Liver (tissue), 9 donors: ENCODE data around the gene CFAP90. TPM values are rescaled to one million over a fixed set of nuclear protein-coding genes. Genes with fewer than 3 reads are reported as not detected.

Source experiments
- DNase-seq: peaks from one replicate; pipeline ENCODE4 v3.0.0-alpha.2; 2017; ENCODE audit warnings: low spot score
- H3K27ac ChIP-seq, 2 donors: one replicate each; pipeline ENCODE4 v1.7.0; 2013; ENCODE audit warnings: inconsistent platforms in 2 of 2, low read length in 2 of 2, control low read depth in 1 of 2, low read depth in 1 of 2, mild to moderate bottlenecking in 1 of 2
- H3K27me3 ChIP-seq, 4 donors: one replicate each; pipeline versions ENCODE4 v1.6.1 to v1.7.0; 2013; ENCODE audit warnings: low read length in 3 of 4, inconsistent platforms in 1 of 4, mild to moderate bottlenecking in 1 of 4, moderate library complexity in 1 of 4; ENCODE audit not compliant: control insufficient read depth in 4 of 4, insufficient read depth in 4 of 4
- H3K36me3 ChIP-seq, 4 donors: one replicate each; pipeline versions ENCODE4 v1.6.1 to v1.7.0; 2013; ENCODE audit warnings: low read length in 3 of 4, mild to moderate bottlenecking in 3 of 4, low read depth in 1 of 4, moderate library complexity in 1 of 4; ENCODE audit not compliant: control insufficient read depth in 4 of 4, insufficient read depth in 3 of 4
- H3K4me1 ChIP-seq, 4 donors: one replicate each; pipeline versions ENCODE4 v1.6.1 to v1.7.0; 2013; ENCODE audit warnings: low read length in 3 of 4, mild to moderate bottlenecking in 3 of 4, moderate library complexity in 1 of 4; ENCODE audit not compliant: control insufficient read depth in 4 of 4, insufficient read depth in 4 of 4
- H3K4me3 ChIP-seq, 3 donors: one replicate each; pipeline versions ENCODE4 v1.6.1 to v1.7.0; 2013; ENCODE audit warnings: low read length in 3 of 3, control low read depth in 1 of 3, low read depth in 1 of 3, mild to moderate bottlenecking in 1 of 3
- H3K9ac ChIP-seq, 2 donors: one replicate each; pipeline ENCODE4 v1.7.0; 2013; ENCODE audit warnings: low read length in 2 of 2, mild to moderate bottlenecking in 2 of 2, moderate library complexity in 2 of 2, control low read depth in 1 of 2, low read depth in 1 of 2
- H3K9me3 ChIP-seq, 4 donors: one replicate each; pipeline versions ENCODE4 v1.6.1 to v1.7.0; 2013; ENCODE audit warnings: low read length in 3 of 4; ENCODE audit not compliant: control insufficient read depth in 4 of 4
- EGR1 ChIP-seq, 2 donors: IDR thresholded peaks; 2 replicates each; pipeline ENCODE4 v1.6.1; 2016 to 2018; ENCODE audit warnings: antibody characterized with exemption in 2 of 2, low read depth in 2 of 2
- FOXA1 ChIP-seq: IDR thresholded peaks from 2 replicates; pipeline ENCODE4 v1.6.1; 2016; ENCODE audit warnings: antibody characterized with exemption
- FOXA2 ChIP-seq: IDR thresholded peaks from 2 replicates; pipeline ENCODE4 v1.6.1; 2016; ENCODE audit warnings: antibody characterized with exemption
- GABPA ChIP-seq, 2 donors: IDR thresholded peaks in 1 of 2; conservative IDR thresholded peaks in 1 of 2; 2 replicates each; pipeline ENCODE4 v1.6.1; 2016; ENCODE audit warnings: antibody characterized with exemption in 2 of 2, mild to moderate bottlenecking in 1 of 2, moderate library complexity in 1 of 2
- HNF4A ChIP-seq, 2 donors: conservative IDR thresholded peaks; 2 replicates each; pipeline ENCODE4 v1.6.1; 2016; ENCODE audit warnings: antibody characterized with exemption in 2 of 2, mild to moderate bottlenecking in 2 of 2
- HNF4G ChIP-seq: IDR thresholded peaks from 2 replicates; pipeline ENCODE4 v1.6.1; 2016; ENCODE audit warnings: antibody characterized with exemption
- JUND ChIP-seq, 2 donors: IDR thresholded peaks; 2 replicates each; pipeline ENCODE4 v1.6.1; 2016; ENCODE audit warnings: antibody characterized with exemption in 2 of 2
- NR2F2 ChIP-seq: IDR thresholded peaks from 2 replicates; pipeline ENCODE4 v1.6.1; 2016; ENCODE audit warnings: antibody characterized with exemption
- RAD21 ChIP-seq, 2 donors: IDR thresholded peaks; 2 replicates each; pipeline ENCODE4 v1.6.1; 2016; ENCODE audit warnings: antibody characterized with exemption in 2 of 2, mild to moderate bottlenecking in 2 of 2
- RXRA ChIP-seq, 2 donors: IDR thresholded peaks; 2 replicates each; pipeline ENCODE4 v1.6.1; 2017 to 2018; ENCODE audit warnings: antibody characterized with exemption in 2 of 2, mild to moderate bottlenecking in 1 of 2
- SP1 ChIP-seq: IDR thresholded peaks from 2 replicates; pipeline ENCODE4 v1.6.1; 2018; ENCODE audit warnings: antibody characterized with exemption, mild to moderate bottlenecking
- TAF1 ChIP-seq: conservative IDR thresholded peaks from 2 replicates; pipeline ENCODE4 v1.6.1; 2016; ENCODE audit warnings: antibody characterized with exemption, mild to moderate bottlenecking
- YY1 ChIP-seq: IDR thresholded peaks from 2 replicates; pipeline ENCODE4 v1.6.1; 2016; ENCODE audit warnings: antibody characterized with exemption, mild to moderate bottlenecking
- WGBS: extraction: QIAGEN DNeasy Blood & Tissue Kit; methylation state at CpG from one replicate; pipeline ENCODE4 v1.1.7; 2013; 5-methylcytosine and 5-hydroxymethylcytosine counted together
- polyA plus RNA-seq, 2 donors: library from polyadenylated mRNA; stranded (reverse) in 1 of 2; unstranded in 1 of 2; fragments of 200-250 nt in 1 of 2; fragments of >200 nt in 1 of 2; fragmentation: Nextera tagmentation in 1 of 2; extraction: Ambion mirVana in 1 of 2; gene quantifications; one replicate each; pipeline versions ENCODE4 v1.2.1 to v1.2.3, GENCODE V29; 2013 to 2015
- total RNA-seq, 2 donors: library from RNA; depleted of rRNA; stranded (reverse); fragments of >200 nt; gene quantifications; one replicate each; pipeline ENCODE4 v1.2.3, GENCODE V29; 2014
- TF ChIP-seq, protein P1 (sequence below): IDR thresholded peaks from 2 replicates; pipeline ENCODE4 v1.6.1; 2016; ENCODE audit warnings: antibody characterized with exemption
- TF ChIP-seq, protein P2 (sequence below): IDR thresholded peaks from 2 replicates; pipeline ENCODE4 v1.6.1; 2016; ENCODE audit warnings: antibody characterized with exemption, mild to moderate bottlenecking
- TF ChIP-seq, protein P3 (sequence below): fragments of 150-350 bp; IDR thresholded peaks from 2 replicates; pipeline ENCODE4 v1.5.1; 2017; ENCODE audit warnings: improper control_type of control experiment, low read depth, low read length; ENCODE audit not compliant: missing input control
- TF ChIP-seq, protein P4 (sequence below): IDR thresholded peaks from 2 replicates; pipeline ENCODE4 v1.6.1; 2016; ENCODE audit warnings: antibody characterized with exemption
- TF ChIP-seq, protein P5 (sequence below): IDR thresholded peaks from 2 replicates; pipeline ENCODE4 v1.6.1; 2016; ENCODE audit warnings: antibody characterized with exemption
- donor health status: healthy.
- donor health status: healthy.
- donor health status: healthy.
- donor health status: healthy.
- donor health status: healthy.

Gene CFAP90
- total and polyA plus RNA-seq, 4 donors, result 0.42 to 1.0 (median 0.59) TPM

DNA sequence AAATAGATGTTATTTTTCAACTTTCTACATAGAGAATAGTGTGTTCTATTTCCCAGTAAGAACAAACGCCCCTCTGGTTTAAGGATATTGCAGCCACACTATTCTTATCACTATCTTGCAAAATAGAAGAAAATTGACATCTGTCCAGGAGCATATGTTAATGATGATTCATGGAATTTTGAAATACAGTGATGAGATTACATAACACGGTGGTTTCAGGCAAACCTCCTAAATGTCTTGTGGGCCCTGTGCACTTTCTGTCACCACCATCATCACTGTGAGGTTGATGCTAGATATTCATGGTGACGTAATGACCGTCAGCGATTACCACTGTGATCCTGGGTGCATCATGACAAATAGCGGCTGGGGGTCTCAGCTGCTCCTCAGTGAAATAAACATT lies 48.1 kb downstream of the CFAP90 start:
- no peak for TF ChIP-seq YY1
- no peak for TF ChIP-seq SP1
- no peak for TF ChIP-seq TAF1
- TF ChIP-seq, protein P1, sequence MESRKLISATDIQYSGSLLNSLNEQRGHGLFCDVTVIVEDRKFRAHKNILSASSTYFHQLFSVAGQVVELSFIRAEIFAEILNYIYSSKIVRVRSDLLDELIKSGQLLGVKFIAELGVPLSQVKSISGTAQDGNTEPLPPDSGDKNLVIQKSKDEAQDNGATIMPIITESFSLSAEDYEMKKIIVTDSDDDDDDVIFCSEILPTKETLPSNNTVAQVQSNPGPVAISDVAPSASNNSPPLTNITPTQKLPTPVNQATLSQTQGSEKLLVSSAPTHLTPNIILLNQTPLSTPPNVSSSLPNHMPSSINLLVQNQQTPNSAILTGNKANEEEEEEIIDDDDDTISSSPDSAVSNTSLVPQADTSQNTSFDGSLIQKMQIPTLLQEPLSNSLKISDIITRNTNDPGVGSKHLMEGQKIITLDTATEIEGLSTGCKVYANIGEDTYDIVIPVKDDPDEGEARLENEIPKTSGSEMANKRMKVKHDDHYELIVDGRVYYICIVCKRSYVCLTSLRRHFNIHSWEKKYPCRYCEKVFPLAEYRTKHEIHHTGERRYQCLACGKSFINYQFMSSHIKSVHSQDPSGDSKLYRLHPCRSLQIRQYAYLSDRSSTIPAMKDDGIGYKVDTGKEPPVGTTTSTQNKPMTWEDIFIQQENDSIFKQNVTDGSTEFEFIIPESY, result no peak
- no peak for TF ChIP-seq RXRA (IDR thresholded peaks at IDR 0.05)
- no peak for TF ChIP-seq JUND (IDR thresholded peaks at IDR 0.05)
- TF ChIP-seq, protein P2, sequence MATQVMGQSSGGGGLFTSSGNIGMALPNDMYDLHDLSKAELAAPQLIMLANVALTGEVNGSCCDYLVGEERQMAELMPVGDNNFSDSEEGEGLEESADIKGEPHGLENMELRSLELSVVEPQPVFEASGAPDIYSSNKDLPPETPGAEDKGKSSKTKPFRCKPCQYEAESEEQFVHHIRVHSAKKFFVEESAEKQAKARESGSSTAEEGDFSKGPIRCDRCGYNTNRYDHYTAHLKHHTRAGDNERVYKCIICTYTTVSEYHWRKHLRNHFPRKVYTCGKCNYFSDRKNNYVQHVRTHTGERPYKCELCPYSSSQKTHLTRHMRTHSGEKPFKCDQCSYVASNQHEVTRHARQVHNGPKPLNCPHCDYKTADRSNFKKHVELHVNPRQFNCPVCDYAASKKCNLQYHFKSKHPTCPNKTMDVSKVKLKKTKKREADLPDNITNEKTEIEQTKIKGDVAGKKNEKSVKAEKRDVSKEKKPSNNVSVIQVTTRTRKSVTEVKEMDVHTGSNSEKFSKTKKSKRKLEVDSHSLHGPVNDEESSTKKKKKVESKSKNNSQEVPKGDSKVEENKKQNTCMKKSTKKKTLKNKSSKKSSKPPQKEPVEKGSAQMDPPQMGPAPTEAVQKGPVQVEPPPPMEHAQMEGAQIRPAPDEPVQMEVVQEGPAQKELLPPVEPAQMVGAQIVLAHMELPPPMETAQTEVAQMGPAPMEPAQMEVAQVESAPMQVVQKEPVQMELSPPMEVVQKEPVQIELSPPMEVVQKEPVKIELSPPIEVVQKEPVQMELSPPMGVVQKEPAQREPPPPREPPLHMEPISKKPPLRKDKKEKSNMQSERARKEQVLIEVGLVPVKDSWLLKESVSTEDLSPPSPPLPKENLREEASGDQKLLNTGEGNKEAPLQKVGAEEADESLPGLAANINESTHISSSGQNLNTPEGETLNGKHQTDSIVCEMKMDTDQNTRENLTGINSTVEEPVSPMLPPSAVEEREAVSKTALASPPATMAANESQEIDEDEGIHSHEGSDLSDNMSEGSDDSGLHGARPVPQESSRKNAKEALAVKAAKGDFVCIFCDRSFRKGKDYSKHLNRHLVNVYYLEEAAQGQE, result no peak
- no peak for TF ChIP-seq GABPA (IDR thresholded peaks at IDR 0.05 in 1 of 2, conservative IDR thresholded peaks at IDR 0.05 in 1 of 2)
- no peak for TF ChIP-seq HNF4G
- TF ChIP-seq NR2F2, result no peak
- TF ChIP-seq FOXA2, result no peak
- TF ChIP-seq EGR1 (IDR thresholded peaks at IDR 0.05; ENCODE audit: low read depth in 2 of 2), result no peak
- TF ChIP-seq HNF4A (conservative IDR thresholded peaks at IDR 0.05), result no peak
- TF ChIP-seq, protein P3, sequence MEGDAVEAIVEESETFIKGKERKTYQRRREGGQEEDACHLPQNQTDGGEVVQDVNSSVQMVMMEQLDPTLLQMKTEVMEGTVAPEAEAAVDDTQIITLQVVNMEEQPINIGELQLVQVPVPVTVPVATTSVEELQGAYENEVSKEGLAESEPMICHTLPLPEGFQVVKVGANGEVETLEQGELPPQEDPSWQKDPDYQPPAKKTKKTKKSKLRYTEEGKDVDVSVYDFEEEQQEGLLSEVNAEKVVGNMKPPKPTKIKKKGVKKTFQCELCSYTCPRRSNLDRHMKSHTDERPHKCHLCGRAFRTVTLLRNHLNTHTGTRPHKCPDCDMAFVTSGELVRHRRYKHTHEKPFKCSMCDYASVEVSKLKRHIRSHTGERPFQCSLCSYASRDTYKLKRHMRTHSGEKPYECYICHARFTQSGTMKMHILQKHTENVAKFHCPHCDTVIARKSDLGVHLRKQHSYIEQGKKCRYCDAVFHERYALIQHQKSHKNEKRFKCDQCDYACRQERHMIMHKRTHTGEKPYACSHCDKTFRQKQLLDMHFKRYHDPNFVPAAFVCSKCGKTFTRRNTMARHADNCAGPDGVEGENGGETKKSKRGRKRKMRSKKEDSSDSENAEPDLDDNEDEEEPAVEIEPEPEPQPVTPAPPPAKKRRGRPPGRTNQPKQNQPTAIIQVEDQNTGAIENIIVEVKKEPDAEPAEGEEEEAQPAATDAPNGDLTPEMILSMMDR, result no peak
- TF ChIP-seq, protein P4, sequence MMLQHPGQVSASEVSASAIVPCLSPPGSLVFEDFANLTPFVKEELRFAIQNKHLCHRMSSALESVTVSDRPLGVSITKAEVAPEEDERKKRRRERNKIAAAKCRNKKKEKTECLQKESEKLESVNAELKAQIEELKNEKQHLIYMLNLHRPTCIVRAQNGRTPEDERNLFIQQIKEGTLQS, result no peak
- TF ChIP-seq, protein P5, sequence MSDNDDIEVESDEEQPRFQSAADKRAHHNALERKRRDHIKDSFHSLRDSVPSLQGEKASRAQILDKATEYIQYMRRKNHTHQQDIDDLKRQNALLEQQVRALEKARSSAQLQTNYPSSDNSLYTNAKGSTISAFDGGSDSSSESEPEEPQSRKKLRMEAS, result no peak
- no peak for TF ChIP-seq FOXA1
- TF ChIP-seq RAD21 (IDR thresholded peaks at IDR 0.05), result no peak
- no peak overlapping the region for H3K9ac ChIP-seq
- no peaks in the 10 kb centered on the region for H3K36me3 ChIP-seq
- H3K4me1 ChIP-seq, result no peaks in the 10 kb centered on the region
- DNase-seq, result no peak
- H3K9me3 ChIP-seq, result no peaks in the 10 kb centered on the region
- peaks cover 0 to 1% (median 0%) of the 10 kb centered on the region in 4 donors for H3K27me3 ChIP-seq
- H3K4me3 ChIP-seq, result no peak overlapping the region
- no peak overlapping the region for H3K27ac ChIP-seq
- 78% methylated on average over 6 of the region's 6 CpGs for WGBS
